ENCODE results near the gene DSEL.
A peak's percentile ranks its signal among the peaks of the same experiment; 100 is the strongest.

The DSEL gene

DNA sequence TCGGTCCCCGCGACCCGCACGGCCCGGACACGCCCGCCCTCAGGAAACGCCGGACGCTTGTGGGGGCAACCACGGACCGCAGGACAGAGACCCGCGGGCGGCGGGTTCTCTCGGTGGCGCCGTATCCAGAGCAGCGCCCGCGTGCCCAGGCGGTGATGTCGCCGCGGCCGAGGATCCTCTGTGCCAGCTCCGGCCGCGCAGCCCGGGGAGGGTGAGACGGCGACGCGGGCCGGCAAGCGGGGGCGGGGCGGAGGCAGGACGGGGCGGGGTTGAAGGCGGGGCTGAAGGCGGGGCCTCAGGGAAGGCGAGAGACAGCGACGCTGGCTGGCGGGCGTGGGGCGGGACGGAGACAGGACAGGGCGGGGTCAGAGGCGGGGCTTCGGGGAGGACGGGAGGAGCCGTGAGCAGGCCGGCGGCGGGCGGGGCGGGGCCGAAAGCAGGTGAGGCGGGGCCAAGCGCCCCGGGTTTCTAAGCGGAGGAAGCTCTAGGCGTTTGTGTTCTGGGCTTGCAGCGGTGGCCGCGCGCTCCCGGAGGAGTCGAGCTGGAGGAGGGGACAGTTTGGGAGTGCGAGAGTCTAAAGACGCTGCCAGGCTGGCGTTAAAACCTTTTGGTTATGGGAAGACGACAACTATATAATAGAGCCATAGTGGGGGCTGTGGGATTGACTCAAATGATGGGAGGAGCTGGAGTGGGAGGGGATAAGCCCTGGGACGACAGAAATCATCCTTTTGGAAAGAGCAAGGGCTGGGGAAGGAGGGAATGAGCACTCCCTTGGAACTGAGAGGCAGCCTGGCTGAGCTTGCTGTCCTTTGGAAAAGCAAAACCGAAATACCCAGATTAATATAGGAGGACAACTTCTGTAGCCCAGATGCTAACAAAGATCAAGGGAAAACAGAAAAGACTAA, at the start of gene DSEL:
DSEL (minus strand) TSS at position 182 of the 905 bp plus-strand sequence. CDS start 2,112 bp downstream, outside the sequence.
- peak; percentile 89 for DNase-seq (ENCODE audit: low spot score)

DNA sequence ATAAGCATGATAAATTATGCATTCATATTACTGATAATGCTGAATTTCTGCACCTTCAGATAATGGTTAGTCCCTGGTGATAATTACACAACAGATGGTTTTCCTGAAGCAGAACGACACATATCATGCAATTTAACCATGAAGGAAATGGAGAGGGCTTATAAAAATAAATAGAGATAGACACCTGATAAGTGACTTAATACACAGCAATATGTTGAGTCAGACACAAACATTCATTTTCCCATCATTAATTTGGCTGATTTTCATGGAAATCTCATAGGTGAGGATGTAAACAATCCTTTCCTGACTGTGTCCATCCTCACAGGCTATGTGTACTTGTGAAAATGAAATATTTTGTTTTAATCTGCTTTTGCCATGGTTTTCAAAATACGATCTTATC, 36.9 kb upstream of the DSEL start:
- no peak for DNase-seq (ENCODE audit: low spot score)

DNA sequence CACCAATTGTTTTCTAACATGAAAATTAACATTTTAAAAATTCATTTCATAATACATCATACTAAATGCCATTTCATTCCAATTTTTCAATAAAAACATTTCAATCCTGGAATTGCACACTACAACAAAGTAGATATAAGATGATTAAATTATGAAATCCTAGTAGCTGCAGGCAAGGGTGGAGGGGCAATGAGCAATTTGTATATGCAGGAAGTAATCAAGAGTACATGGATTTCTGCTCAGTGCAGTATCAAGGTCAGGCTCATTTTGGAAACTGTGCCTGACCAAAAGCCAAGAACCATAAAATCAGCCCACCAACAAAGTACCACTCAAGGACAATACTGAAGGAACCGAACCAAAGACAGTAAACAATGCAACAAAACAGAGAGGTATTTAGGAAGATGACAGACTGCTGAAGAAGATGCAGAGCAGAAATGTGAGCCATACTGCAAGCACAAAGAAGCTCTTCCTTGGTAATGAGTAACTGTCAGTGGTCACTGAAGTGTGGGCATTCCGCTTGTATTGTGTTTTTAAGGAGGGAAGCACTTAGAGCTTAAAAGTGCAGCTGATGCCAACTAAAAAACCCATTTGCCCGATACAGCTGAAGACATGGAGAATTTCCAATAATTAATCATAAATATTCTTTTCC, 34.5 kb upstream of the DSEL start:
- no peak for DNase-seq (ENCODE audit: low spot score)

GRCh38 chr18:67549946-67550345, 33.4 kb upstream of the DSEL start:
- no peak for DNase-seq (ENCODE audit: low spot score)

- no peak for DNase-seq (ENCODE audit: low spot score)
These were observed 29.2 kb upstream of the DSEL start for GRCh38 chr18:67545681-67546080.

- DNase-seq (ENCODE audit: low spot score), result no peak
These were observed 24.0 kb upstream of the DSEL start for GRCh38 chr18:67540559-67540958.

DNA sequence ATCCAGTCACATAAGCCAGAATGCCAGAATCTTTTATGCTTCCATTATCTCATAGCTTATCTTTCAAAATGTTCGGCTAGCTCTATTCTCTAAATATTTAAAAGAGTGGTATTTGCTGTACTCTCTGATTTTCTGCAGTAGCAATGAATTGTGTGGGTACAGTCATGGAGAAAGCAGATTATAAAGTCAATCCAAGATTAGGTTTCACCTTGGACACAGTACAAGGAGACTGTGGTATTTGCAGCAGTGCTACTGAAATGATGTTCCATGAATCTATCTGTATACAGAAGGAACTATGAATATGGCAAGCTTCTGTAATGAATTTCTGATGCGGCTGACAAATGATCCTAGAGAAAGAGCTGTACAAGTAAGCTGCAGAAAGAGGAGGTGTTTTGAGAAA, 15.4 kb upstream of the DSEL start:
- DNase-seq (ENCODE audit: low spot score), result no peak

- DNase-seq (ENCODE audit: low spot score), result peak; percentile 21
These were observed 9.0 kb upstream of the DSEL start for GRCh38 chr18:67525328-67526099.

GRCh38 chr18:67520351-67520921, 3.9 kb upstream of the DSEL start:
- no peak for DNase-seq (ENCODE audit: low spot score)

DNA sequence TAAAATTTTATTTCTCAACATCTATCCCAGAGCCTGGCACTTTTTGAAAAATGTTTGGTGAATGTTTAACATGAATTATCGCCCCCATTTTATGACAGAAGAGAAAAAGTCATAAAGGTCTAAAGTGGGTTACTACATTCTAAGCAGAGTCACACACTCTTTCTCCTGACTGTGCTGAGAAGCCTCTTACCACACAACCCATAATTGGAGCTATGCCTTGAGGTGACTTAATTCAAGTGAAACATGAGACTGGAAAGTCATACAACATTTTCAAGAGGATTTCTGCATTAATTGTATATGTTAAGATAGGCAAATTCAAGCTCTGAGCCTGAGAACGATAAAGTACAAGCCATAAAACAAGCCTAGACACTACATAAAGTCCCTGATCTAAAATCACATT, 3.1 kb upstream of the DSEL start:
- DNase-seq (ENCODE audit: low spot score), result no peak

- DNase-seq (ENCODE audit: low spot score), result no peak
These were observed 2.0 kb upstream of the DSEL start for GRCh38 chr18:67518566-67518965.

GRCh38 chr18:67517444-67517765, 885 bp upstream of the DSEL start:
- DNase-seq (ENCODE audit: low spot score), result peak; percentile 9

DNA sequence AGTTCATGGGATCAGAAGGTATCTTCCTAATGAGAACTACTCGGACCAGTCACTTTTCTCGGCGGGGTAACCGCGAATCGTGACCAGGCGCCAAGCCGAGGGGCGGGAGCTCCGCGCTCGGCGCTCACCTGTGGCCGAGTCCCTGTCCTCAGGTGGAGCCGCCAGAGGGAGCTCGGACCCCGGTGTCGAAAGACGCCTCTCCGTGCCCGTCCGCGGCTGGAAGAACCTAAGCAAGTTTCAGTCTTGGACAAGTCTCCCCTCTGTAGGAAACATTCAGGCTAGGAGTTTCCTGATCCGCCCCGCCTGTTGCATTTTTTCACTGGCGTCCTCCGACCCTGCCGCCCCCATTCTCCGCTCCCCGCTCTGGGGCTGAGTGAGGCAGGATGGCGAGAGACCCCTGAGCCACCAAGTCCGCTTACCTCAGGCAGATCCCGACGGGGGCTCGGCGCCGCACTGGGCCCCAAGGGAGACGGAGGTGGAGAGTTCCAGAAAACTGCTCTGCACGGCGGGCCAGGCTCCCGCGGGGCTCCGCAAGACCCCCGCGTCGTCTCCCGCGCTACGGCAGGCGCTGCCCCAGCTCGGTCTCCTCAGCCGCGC, 480 bp downstream of the DSEL start:
- DNase-seq (ENCODE audit: low spot score), result peak; percentile 46

DNA sequence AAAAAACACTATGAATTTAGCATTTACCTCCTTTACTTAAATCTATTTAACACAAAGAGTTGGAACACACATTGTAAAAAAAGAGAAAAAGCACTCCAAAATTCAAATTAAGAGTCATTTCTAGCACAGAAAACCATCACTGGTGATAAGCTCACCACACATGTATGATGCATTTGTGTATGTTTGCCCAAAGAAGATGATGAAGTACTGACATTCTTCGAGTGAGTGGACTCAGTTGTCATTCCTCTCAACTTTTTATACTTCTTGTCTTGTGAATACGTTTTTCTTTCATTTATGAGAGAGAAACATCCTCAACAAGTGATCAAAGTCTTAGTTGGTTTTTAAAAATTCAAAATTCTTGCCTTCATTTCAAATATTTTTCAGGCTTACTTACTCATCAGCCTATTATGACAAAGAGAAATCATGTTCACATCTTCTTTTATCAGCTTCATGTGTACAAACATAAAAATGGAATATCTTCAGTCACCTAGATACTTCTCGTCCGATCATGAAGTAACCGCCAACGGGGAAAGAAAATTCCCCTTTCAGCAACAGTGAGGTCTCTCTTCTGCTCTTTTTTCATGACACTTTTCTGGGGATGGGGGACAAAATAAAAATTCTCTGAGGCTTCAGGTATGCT, 1.5 kb downstream of the DSEL start:
- no peak for DNase-seq (ENCODE audit: low spot score)

GRCh38 chr18:67514465-67514864, 2.1 kb downstream of the DSEL start:
- no peak for DNase-seq (ENCODE audit: low spot score)

DNA sequence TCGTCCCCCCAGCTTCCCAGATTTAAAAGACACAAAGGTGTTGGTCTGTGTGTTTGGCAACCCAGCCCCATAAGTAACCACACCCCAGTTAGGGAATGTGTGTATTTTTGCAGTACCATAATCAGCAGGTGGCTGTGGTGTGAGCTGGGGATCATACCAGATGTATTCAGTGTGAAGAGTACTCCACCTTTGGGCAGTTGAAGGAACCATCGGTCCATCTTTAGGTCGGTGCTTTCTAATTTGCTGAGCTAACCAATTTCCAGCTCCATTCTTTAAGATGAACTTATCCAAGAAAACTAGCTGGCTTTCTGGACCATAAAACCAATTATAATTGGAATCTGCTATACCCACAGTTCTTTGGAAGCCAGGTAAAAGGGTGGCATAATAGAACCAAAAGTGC, 3.2 kb downstream of the DSEL start:
- no peak for DNase-seq (ENCODE audit: low spot score)

DNA sequence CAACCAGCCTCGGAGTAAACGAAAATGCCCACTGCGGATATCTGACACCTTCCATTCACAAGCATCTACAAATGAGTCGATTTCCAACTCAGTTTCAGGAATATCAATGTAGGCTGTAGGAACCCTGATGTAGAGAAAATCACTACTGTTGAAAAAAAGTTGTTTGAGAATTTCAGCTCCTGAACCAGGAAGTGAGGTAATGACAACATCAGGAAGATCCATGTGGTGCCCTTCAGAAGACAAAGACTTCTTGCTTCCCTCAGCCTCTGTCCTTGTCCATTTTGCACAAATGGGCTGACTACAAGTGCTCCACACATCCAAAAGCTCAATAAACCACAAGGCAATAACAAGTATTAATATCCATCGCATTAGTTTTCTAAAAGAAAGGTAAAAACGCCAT, 4.7 kb downstream of the DSEL start:
- DNase-seq (ENCODE audit: low spot score), result no peak

DNA sequence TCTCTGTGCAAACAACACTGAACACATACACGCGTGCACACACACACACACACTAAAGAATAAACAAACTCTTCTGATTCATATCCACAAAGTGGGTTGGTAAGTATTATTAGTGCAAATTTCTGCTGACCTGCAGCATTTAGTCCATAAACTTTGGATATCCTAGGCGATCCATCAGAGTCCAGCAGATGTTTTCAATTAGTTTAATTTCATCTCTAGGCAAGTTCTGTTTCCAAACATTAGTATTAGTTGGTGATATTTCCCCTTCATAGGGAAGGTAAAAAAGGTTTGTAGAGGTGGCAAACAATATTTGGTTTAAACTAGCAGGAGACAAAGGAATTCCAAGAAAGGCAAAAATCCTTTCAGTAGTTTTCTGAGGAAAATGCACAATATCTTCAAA, 5.7 kb downstream of the DSEL start:
- no peak for DNase-seq (ENCODE audit: low spot score)

DNA sequence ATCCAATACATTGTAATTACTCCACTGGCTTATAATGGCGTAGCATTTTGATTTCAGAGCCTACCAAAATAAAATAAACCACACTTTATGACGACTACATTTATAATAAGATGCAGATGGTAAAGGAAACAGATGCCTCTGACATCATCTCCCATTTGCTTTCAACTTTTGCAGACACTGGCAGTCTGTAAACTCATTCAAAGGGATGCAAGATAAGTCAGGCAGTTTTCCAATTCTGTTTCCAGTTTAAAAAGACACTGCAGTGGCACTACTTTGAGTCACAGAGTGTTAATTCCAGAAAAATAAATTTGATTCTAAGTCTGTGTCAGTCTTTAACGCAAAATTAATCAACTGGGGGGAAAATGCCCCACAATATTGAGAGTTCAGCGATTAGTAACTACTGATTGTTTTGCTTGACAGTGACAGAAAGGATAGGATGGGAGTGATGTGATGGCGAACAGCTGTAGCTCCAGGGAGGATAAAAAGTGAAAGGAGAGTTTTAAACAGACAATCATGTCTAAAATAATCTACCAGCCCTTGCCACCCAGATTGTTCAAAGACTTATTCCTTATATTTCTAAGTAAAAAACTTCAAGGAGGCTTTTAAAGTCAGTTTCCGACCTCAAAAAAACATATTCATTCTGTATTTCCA, 6.7 kb downstream of the DSEL start:
- DNase-seq (ENCODE audit: low spot score), result no peak

DNA sequence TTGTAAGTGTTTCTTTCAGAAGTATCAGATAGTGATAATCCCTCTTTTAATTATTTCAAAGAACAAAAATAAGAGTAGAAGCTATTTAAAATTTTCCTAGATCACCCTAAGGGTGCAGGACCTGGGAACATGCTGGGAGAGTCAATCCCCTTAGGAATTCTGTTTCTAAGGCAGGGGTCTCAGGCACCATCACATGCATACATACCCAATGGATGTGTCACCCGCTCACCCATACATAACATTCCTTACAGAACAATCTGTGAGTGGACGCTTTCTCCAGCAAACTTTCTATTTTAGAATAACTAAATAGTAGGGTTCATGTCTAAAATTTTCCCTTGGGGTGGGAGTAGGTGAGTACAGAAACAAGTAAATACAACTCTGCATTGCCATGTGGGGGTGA, 8.4 kb downstream of the DSEL start:
- no peak for DNase-seq (ENCODE audit: low spot score)

DNA sequence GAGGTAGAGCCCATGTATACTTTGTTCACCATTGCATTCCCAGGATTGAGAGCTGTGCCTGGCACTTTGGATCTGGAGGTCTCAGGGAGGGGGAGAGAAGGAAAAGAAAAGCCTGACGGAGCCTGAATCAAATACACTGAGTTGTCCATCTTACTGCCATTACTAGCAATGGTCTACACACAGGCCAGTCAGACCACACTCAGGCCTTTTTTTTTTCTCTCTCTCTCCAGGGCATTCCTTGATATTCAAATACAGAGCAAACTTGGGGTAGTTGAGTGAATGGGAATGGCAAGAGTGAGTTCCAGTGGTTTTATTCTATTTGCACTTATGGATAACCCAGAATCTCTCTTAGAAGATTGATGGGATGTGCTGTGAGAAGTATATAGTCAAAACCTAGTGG, 11.8 kb downstream of the DSEL start:
- no peak for DNase-seq (ENCODE audit: low spot score)

Measured in kidney capillary endothelial cell (primary cell).